Left renal cortex interstitium (tissue), 4 donors: ENCODE results near the gene PHC2. TPM values are rescaled to one million over a fixed set of nuclear protein-coding genes. Genes with fewer than 3 reads are reported as not detected.

Source experiments
- DNase-seq, 4 donors: peaks; one replicate each; pipeline ENCODE4 v3.0.0-alpha.2; 2013; ENCODE audit warnings: low read depth in 4 of 4, low spot score in 2 of 4, missing footprints in 1 of 4
- polyA plus RNA-seq, 4 donors: library from polyadenylated mRNA; unstranded; fragments of 120-200 nt; gene quantifications; one replicate each; pipeline ENCODE4 v1.2.1, GENCODE V29; 2013; ENCODE audit not compliant: insufficient read length in 4 of 4

The PHC2 gene
- polyA plus RNA-seq, 4 donors: 93.9 to 130 (median 117) TPM

DNA sequence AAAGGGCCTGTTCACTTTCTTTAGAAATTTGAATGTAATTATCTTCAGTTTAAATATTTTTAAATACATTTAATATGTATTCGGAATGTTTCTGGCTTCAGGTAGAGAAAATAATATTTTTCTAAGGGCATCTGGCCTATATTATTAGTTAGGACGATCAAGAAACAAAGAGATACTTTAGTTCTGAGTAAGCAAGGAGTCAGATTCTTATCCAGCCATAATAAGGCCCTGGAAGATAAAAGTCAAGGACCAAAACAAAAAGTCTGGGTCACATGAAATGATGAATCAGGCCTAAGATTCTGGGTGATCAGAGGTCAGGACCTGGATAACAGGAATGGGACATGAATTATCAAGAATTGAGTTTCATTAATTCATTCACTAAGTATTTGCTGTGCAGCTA, 6.3 kb downstream of the PHC2 start:
- DNase-seq: no peak

GRCh38 chr1:33424205-33424604, 6.7 kb downstream of the PHC2 start:
- DNase-seq: no peak

- DNase-seq: no peak
These were observed 9.8 kb downstream of the PHC2 start for GRCh38 chr1:33420870-33421775.

- DNase-seq: no peak
These were observed 12.1 kb downstream of the PHC2 start for GRCh38 chr1:33418811-33419210.

DNA sequence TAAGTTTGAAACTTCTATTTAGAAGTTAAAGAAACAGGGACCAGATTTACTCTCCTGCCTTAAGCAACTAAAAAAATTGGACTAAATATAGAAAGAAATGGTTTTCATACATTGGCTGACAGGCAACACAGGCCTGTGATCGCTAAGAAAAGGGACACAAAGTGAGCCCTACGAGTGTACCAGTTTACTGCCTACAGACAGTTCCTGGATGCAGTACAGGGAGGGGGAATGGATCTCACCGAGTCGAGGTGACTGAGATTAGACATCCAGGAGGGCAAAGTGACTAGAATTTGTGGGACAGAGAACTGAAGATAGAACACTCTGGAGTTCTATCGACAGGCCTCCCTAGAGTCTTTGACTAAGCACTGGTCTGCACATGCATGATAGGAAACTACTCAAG, 16.0 kb downstream of the PHC2 start:
- no peak for DNase-seq

GRCh38 chr1:33410091-33410701, 20.7 kb downstream of the PHC2 start:
- no peak for DNase-seq

GRCh38 chr1:33408093-33408436, 22.8 kb downstream of the PHC2 start:
- no peak for DNase-seq

DNA sequence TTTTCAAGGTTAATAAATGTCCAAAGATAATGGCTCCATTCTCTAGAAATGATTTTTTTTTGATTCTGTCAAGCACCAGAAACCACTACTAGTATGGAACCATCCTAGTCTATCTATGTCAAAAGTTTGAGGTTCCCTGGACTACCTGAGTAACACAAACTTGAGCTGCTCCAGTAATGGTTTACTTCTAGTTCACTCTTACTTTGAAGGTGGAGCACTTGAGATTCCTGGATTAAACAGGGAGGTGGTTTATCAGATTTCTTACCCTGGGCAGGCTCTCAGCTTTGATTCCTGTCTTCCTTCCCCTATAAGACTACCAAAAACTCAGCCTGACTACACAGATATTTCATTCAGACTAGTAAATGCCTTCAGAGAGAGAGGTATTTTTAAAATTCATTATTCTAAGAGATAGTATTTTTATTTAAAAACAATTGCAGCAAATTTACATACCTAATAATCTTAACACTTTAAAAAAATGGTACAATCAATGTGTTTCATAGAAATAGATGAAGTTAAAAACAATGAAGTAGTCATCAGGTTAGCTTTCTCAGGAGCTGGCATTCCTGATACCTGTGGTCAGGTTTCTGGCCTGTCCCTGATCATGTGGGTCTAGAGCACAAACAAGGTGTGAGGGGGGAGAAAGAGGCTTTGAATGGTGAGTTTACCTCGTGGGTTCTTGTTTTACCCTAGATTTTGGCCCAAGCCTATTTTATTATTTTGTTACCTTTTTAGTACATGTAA, 23.4 kb downstream of the PHC2 start:
- no peak for DNase-seq

- DNase-seq: no peak
These were observed 28.7 kb downstream of the PHC2 start for GRCh38 chr1:33402206-33402605.

DNA sequence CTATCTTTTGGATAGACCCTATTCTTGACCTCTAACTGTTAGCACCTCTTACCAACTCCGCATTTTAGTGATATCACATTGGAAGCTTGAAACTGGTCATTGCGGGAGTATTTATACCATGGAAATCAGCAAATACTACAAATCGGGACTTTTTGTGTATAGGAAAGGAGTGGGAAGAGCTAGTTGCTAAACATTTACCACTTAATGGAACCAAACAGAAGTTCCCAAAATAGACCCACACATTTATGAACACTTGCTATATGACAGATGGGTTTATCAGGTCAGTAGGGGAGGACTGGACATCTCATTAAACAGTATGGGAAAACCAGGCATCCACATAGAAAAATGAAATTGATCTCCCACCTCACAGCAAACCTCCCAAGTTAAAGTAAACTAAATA, 29.4 kb downstream of the PHC2 start:
- no peak for DNase-seq

DNA sequence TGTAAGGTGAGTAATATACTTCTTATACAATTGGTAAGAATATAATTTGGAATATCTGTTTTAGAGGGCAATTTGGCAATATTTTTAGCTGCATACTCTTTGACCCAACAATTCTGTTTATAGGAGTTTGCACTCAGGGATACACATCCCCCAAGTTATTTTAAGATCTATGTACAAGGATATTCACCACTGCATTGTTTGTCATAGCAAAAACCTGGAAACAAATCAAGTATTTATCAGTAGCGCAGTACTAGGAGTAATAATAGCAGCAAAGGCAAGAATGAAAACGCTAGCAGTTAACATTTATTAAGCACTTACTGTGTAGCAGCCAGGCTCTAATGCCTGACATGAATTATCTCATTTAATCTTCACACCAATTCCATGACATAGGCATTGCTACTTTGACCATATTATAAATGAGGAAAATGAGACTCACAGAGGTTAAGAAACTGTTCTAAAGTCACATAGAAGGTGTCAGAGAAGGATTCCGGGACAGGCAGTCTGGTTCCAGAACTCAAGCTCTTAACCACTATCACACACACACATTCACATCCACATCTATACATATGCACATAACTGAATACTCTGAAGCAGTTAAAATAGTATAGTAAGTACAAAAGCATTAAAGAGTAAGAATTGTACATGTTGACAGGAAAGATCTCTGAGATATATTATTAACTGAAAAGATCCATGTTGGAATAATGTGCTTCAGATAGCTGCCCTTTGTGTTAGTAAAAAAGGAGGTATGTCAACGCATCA, 30.6 kb downstream of the PHC2 start:
- DNase-seq: no peak

- no peak for DNase-seq
These were observed 31.5 kb downstream of the PHC2 start for GRCh38 chr1:33399375-33399774.

DNA sequence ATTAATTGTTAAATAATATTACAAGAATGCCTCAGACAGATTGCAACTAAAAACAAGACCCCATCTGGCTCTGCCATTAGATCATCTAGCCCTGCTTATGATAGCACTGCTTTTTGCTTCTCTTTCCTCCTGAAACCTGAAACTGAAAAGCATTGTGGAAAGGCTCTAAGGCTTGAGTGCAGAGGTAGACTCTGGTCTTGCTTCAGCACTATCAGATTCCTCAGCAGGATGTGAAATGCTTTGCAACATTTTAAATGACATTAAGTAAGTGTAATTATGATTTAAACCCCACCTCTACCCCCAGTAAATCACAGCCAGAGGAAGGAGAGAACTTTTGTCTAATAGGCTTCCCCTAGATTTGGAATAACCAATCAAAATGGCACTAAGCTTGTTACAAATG, 32.9 kb downstream of the PHC2 start:
- no peak for DNase-seq

DNA sequence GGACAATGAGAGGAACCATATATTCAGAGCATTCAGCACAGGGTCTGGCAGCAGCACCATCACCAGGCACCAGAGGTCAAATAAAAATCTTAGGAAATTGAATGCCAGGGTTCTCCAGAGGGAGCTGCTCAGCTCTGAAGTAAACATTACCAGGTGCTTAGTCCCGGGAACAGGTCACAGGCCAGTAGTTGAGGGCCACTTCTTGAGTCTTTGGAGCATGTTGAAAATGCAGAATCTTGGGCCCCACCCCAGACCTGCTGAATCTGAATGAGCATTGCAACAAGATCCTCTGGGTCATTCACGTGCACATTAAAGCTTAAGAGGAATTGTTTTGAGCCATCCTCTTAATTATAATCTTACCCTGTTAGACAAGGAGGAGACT, 33.8 kb downstream of the PHC2 start:
- DNase-seq: no peak

- no peak for DNase-seq
These were observed 34.4 kb downstream of the PHC2 start for GRCh38 chr1:33396188-33397124.

DNA sequence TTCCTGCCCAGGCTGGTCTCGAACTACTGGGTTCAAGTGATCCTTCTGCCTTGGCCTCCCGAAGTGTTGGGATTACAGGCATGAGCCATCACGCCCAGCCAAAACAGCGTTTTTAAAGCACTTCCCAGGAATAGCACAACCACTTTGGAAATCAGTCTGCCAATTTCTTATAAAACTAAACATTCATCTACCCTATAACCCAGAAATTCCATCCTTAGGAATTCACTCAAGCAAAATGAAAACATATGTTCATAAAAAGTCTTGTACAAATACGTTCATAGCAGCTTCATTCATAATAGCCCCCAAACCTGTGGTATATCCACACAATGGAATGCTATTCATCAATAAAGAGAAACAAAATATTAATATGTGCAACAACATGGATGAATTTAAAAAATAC, 36.1 kb downstream of the PHC2 start:
- no peak for DNase-seq

GRCh38 chr1:33393991-33394390, 36.9 kb downstream of the PHC2 start:
- no peak for DNase-seq

GRCh38 chr1:33393524-33393923, 37.4 kb downstream of the PHC2 start:
- no peak for DNase-seq

GRCh38 chr1:33392639-33393038, 38.3 kb downstream of the PHC2 start:
- peak in 1 of 4 donors; percentile 46 for DNase-seq

DNA sequence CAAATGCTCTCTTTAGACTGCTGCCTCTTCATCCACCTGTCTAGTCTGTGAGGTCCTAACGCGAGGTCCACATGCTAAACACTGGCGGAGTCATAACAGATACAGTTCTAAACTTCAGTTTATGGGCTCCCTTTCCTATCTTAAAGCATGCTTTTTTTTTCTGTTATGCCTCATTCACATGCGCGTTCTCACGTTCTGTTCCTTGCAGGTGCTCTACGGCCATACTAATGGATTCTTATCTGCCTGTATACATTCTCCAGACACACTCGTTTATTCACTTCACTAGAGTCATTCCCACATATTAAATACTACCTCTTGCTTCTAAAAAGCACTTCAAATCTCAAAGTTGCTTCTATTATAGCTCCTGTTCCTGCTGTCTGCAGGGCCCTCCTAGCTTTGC, 38.7 kb downstream of the PHC2 start:
- no peak for DNase-seq
